Panc1 (cell line): ENCODE data around the gene TMUB1.

Experiments used
- CTCF ChIP-seq: fragments of 450-650 bp; IDR thresholded peaks from 2 replicates; pipeline ENCODE4 v1.5.1; 2017; ENCODE audit warnings: mild to moderate bottlenecking
- POLR2AphosphoS5 ChIP-seq: IDR thresholded peaks from 2 replicates; pipeline ENCODE4 v1.6.1; 2012; ENCODE audit warnings: mild to moderate bottlenecking, low read depth, low read length, moderate library complexity
- TCF7L2 ChIP-seq: IDR thresholded peaks from 2 replicates; pipeline ENCODE4 v1.6.1; 2011; ENCODE audit warnings: mild to moderate bottlenecking, low read depth, low read length, inconsistent platforms

GRCh38 chr7:151101621-151102396 lies 18.5 kb upstream of the TMUB1 start:
- no peak for TF ChIP-seq CTCF
- no peak for TF ChIP-seq POLR2AphosphoS5
- TF ChIP-seq TCF7L2: no peak
